RCC 7860 (cell line): ENCODE measurements around the gene CCDC97.
A peak's percentile ranks its signal among the peaks of the same experiment; 100 is the strongest.
"Not testable (repeated sequence)": the region's sequence is repeated elsewhere in the genome, so short reads cannot be mapped to it uniquely, and the experiment has no call there.

Source experiments
- DNase-seq: peaks from one replicate; pipeline ENCODE4 v3.0.0-alpha.2; 2015; ENCODE audit warnings: low spot score
- FAIRE-seq: peaks from 2 replicates; lab custom pipeline; 2012; peaks lifted over from hg19 to GRCh38; lab: Jason Lieb, UNC

The CCDC97 gene

GRCh38 chr19:41310033-41310831 lies at the start of gene CCDC97:
Gene CCDC97 (plus strand): TSS chr19:41310172. CDS start chr19:41310311, 139 bp downstream.
- DNase-seq = peak; percentile 64
- no peak for FAIRE-seq

DNA sequence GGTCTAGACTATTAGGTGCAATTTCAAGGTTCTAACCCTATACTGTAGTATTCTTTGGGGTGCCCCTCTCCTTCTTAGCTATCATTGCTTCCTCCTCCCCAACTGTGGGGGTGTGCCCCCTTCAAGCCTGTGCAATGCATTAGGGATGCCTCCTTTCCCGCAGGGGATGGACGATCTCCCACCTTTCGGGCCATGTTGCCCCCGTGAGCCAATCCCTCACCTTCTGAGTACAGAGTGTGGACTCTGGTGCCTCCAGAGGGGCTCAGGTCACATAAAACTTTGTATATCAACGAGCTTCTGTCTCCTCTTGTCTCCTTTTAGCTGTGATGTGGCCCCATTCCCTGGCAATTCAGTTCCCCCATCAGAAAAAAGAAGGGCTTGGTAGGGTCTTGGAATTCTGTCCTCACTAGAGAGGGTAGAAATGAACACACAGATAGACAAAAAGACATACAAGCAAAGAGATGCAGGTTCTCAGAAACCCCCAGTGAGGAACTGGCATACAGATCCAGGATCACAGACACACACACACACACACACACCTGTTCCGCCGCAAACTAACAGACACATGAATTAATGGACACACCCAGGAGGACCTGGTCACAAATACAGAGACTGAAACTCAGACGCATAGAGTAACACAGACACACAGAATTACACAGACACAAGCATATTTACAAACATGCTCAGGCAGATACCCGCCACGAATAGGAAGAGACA lies 48.3 kb upstream of the CCDC97 start:
- DNase-seq (no peak), FAIRE-seq (no peak)

DNA sequence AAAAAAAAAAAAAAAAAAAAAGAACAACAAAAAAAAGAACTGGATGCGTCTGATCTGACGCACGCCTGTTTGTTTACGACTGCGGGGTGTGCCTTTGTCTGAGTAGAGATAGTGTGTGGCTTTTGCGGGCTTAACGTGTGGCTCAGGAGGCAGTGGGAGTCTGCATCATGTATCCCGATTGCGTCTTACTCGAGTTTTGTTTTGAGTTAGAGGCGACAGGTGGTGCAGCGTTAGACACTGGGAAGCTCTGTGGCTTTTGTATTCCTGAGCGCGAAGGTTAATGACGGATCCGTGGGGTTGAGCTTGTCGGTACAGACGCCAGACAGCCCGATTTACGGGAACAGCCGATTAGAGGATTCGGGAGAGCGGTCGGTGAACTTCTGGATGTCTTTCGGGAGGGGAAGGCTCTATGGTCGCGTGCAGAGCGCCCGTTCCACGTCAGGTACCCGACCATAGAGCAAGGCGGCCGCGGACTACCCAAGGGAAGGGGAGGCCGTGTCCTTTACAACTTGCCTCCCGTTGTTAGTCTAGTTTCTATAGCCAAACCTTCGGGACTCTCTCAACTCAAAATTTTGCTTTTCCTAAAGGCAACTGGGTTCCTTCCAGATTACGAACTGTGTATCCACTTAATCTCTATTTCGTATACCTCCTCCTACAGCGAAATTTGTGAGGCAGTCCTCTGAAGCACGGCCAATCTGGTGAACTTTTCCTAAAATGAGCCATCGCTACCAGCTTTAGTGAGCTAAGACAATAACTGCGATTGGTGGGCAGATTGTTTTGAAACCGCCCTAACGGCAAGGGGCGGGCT lies 46.7 kb upstream of the CCDC97 start:
- DNase-seq (peak; percentile 32), FAIRE-seq (no peak)

DNA sequence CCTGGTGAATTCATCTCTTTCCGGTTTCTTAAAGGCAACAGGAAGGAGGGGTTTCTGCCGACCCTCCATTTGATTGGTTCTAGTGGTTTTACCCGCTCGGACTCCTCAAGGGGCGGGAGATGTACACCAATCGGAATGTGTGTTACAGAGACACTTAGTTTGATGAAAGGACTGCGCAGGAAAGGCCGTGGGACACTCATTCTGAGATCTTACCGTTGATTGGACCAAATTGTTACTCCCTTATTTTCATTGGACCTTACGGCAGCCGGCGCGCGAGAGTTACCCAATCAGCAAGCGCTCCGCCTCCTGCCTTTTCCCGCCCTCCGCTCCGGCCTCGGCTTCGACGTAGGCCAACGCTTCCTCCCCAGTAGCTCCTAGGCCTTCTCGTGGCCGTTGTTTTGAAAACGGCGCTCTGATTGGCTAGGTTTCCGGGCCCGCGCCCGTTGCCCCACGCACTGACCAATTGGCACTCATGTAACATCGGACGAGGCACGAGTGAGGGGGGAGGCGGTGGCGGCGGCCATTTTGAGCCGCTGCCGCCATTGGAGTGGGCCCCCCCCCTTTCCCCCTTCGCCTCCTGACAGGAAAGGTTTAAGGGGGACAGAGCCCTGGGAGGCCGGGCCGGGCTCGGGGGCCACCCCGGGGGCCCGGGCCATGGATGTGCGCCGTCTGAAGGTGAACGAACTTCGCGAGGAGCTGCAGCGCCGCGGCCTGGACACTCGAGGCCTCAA lies 46.0 kb upstream of the CCDC97 start, which contains the start of gene HNRNPUL1:
HNRNPUL1 (plus strand) TSS at position 523 of the 731 bp plus-strand sequence; CDS start at position 655, 132 bp downstream.
- FAIRE-seq (peak; percentile 98), DNase-seq (peak; percentile 100)

DNA sequence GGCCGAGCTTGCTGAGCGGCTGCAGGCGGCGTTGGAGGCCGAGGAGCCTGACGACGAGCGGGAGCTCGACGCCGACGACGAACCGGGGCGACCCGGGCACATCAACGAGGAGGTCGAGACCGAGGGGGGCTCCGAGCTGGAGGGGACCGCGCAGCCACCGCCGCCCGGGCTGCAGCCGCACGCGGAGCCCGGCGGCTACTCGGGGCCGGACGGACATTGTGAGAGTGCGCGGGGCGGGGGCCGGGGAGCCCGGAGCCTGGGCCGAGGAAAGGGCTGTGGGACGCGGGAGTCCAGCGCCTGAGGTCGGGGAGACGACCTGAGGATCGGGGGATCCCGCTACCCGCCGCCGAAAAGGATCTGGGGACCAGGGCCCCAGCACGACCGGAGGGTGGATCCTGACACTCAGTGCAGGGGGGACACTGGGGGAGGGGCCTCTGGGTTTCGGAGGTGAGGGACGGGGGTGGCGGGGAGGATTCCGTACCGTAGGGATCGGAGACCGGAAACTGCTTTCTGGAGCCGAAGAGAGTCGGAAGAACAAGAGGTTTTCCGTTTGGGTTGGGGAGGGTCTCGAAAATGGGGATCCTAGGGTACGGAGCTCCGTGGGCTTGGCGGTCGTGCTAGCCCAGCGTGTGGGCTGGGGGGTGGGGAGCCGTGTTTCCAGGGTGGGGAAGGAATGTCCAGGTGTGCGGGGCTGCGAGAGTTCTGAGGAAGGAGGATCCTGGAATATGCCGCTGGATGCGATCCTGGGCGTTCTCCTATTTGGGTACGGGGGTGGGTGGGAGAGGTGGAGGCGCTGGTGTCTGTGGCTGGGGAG lies 45.2 kb upstream of the CCDC97 start:
- FAIRE-seq (no peak), DNase-seq (no peak)

DNA sequence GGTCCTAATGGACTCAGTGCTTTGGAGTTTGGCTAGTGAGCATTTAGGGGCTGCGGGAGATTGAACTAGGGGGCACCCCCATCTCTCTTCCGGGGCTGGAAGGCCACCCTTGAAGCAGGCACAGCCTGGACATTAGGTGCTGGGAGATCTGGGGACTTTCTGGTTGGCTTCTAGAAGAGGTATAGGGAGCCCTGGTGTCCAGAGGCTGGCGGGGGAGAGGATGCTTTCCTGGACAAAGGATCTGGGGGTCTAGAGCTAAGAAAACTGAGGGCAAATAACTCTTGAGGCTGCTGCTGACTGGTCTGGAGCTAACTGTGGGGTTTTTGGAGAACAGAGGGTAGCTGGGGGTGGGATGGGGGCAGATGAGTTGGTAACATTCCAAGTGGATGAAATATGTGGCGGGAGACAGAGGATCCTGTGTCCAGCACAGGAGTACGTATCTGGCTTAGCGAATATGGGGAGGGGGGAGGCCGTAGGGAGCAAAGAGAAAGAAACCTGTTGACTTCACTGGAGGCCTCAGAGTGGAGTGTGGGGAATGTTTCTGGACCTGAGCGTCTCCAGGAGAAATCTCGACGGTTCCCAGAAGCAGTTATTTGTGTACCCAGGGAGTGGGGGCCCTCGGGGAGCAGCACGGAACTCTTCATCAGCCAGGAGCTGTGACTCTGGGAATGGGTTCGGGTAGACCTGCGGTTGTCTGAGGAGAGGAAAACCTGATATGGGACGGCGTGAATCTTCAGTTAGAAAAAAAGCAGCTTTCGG lies 44.4 kb upstream of the CCDC97 start:
- DNase-seq (no peak), FAIRE-seq (no peak)

- DNase-seq = no peak
- FAIRE-seq = no peak
These were observed 40.9 kb upstream of the CCDC97 start for GRCh38 chr19:41269055-41269454.

- DNase-seq = no peak
- FAIRE-seq = no peak
These were observed 40.4 kb upstream of the CCDC97 start for GRCh38 chr19:41269571-41269970.

- FAIRE-seq = no peak
- no peak for DNase-seq
These were observed 36.9 kb upstream of the CCDC97 start for GRCh38 chr19:41273076-41273475.

DNA sequence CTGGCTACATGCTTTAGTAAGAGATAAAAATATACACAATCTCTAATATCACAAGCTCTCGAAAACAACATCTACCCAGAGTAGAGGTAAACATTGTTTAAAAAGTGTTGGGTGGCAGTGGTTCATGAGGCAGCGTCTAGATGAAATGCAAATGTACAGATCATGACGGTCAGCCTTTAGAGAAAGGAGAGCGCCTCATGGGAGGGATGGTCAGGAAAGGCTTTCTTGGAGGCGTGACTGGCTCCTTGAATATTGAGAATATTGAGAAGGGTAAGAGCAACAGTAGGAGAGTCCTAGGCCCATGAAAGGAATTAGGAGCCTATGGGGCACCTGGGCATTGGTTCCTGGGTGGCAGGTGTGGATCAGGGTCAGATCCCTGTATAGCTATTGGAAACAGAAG lies 35.2 kb upstream of the CCDC97 start:
- no peak for FAIRE-seq

DNA sequence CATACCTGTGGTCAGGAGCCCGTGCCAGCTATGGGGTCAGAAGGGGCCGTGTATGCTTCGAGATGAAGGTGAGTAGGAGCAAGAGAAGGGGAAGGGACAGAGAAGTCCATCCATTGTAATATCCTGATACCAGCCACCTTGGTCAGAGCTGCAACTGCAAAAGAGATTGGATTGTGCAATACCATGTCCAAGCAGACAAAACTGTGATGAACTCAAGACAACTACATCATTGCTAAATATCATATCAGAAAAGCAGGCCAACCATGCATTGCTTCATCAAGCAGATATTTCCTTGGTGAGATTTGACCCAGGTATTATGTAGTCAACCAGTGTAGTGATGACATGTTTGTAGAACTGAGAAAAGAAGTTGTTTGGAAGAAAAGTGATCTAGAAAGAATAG lies 33.7 kb upstream of the CCDC97 start:
- DNase-seq (no peak), FAIRE-seq (no peak)

More for the DNA sequence above, 35.2 kb upstream of the CCDC97 start:
- DNase-seq = no peak

DNA sequence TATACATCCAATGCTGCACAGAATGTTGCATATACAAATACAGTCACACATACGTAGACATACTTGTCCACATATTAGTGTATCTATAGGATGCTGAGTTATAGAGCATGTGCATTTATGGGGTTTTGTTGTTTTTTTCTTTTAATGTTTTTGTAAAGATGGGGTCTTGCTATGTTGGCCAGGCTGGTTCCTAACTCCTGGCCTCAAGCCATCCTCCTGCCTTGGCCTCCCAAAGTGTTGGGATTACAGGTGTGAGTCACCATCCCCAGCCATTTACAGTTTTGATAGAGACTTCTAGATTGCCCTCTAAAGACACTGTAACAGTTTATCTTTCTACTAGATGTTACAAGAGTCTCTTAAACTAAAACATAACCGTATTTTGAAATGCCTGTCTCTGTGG lies 31.5 kb upstream of the CCDC97 start:
- FAIRE-seq (no peak), DNase-seq (no peak)

DNA sequence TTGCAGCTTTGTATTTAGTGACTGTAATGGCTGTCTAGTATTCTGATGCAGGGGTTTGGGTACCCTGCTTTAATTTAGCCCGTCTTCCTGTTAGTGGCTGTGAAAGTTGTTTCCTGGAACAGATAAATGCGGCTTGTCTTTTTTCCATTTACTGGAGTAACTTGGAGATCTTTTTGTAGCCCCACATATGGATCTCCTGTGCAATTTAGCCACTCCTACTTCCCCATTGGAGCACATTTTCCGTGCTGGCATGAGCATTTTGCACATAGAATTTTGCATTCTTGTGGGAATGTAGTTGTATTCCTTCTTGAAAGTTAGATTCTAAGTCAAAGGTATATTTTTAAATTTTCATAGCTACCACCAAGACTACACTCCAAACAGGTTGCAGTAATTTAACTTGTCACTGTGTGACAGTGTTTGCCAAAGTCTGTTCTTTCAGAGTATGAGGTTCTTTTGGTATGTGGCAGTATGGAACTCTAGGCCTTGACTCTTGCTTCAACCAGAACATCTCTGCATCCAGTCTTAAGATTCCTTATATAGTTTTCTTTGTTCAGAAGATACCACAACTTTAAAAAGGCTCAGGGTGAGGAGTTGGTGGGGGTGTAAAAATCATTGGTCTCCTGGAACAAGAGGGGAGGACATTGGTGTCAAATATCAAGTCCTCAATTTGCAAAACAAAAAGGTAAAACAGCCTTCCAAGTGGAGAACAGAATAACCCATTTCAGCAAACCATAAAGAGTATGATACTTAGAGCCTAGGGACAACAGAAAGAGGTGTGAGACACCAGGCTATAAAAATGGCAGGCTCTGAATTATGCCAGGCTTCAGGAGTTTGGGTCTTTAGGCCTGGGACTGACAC lies 21.1 kb upstream of the CCDC97 start:
- DNase-seq = no peak
- no peak for FAIRE-seq

- DNase-seq, FAIRE-seq: not testable (repeated sequence)
These were observed 20.2 kb upstream of the CCDC97 start for GRCh38 chr19:41289814-41290213.

DNA sequence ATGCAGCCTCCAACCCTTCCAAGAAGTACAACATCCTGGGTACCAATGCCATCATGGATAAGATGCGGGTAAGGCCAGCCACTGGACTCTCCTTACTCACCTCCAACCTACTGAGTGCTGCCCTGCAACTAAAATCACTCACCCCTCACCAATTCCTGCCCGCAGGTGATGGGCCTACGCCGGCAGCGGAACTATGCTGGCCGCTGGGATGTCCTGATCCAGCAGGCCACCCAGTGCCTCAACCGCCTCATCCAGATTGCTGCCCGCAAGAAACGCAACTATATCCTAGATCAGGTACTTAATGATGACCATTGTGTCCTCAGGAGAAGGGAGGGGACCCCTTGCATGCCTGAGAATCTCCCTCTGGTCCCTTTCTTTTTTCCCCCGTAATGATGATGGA lies 15.6 kb upstream of the CCDC97 start:
- no peak for FAIRE-seq

DNA sequence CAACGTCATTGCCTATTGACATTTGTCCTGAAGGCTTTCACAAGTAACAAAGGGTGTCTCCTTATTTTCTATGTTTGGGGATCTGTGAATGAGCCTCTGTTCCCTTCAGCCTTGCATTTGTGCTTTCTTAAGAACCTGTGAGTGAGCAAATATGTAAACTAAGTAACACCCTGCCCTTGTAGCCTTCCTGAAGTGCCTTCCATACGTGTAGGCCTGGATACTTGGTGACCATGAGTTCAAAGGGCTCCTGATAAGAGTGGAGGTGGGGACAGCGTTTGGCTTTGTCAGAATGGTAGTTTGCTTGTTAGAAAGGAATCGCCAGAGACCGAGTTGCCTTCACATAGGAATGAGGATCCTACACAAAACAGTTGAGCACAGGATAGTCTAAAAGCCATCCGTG lies 14.5 kb upstream of the CCDC97 start:
- FAIRE-seq = no peak
- DNase-seq = no peak

More for the DNA sequence above, 15.6 kb upstream of the CCDC97 start:
- DNase-seq = no peak

DNA sequence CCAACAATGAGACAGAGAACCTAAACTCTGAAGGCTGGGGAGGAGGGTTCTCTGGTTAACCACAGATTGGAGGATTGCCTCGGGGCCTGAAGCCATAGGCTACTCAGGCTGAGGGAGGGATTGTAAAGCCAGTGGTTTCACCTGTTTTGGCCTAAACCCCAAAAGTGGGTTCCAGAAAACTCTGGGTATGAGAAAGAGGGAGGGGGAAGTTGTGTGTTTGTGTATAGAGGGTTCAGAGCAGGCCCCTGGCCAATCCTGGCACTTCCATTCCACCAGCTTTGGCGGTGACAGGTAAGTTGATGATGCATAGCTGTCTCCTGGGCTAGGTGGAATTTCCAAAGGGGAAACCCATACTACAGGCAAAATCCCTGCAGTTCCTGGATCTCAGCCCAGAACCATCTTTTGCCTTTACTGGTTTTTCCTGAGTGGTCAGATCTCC lies 13.5 kb upstream of the CCDC97 start:
- no peak for DNase-seq
- FAIRE-seq = no peak
